Measurements from ENCODE around the gene FUS. TPM values are rescaled to one million over a fixed set of nuclear protein-coding genes. Genes with fewer than 3 reads are reported as not detected.

Gene FUS
- total and polyA plus RNA-seq, 2 of the 8 experiments (the other 6 are each of a cell fraction or from before 2014, with no cell fraction given) = 484 to 685 TPM

GRCh38 chr16:31147574-31147973 lies 32.4 kb upstream of the FUS start:
- Histone ChIP-seq H3K4me2 (ENCODE audit: insufficient read depth in 1 of 2, low read depth in 2 of 2, low read length in 2 of 2) (peak overlapping the region; percentile 57 to 77), H3K4me1 (replicated peaks in 1 of 4; ENCODE audit: control insufficient read depth in 3 of 4, insufficient read depth in 4 of 4, low read length in 3 of 4) (peaks cover 0 to 22% (median 7%) of the 10 kb centered on the region in 4 experiments; a peak in 6 of 7 replicates), H3K79me2 (ENCODE audit: control insufficient read depth in 1 of 2, insufficient read depth in 2 of 2, low read length in 2 of 2) (no peaks in the 10 kb centered on the region), H2BK120ac (replicated peaks; ENCODE audit: low read depth, low read length) (no peak overlapping the region), H3K36me3 (ENCODE audit: control insufficient read depth in 2 of 4, insufficient read depth in 4 of 4, low read length in 3 of 4) (no peaks in the 10 kb centered on the region), H2BK12ac (ENCODE audit: low read depth, low read length) (no peak overlapping the region), H4K20me1 (replicated peaks in 1 of 2; ENCODE audit: control insufficient read depth in 1 of 2, insufficient read depth in 2 of 2, low read length in 2 of 2) (no peaks in the 10 kb centered on the region), H2BK15ac (ENCODE audit: low read length) (no peak overlapping the region), H4K91ac (replicated peaks; ENCODE audit: insufficient read length, low read length) (no peak overlapping the region), H3K9ac (replicated peaks in 1 of 4; ENCODE audit: extremely low read depth in 1 of 4, low read depth in 3 of 4, low read length in 3 of 4) (no peak overlapping the region), H2BK20ac (ENCODE audit: low read length) (no peak overlapping the region), H3K79me1 (ENCODE audit: low read depth, low read length) (no peaks in the 10 kb centered on the region), H3K18ac (ENCODE audit: extremely low read depth, low read length) (no peak overlapping the region), H3K4me3 (ENCODE audit: extremely low read depth in 1 of 4, insufficient read depth in 2 of 4, low read depth in 3 of 4, low read length in 4 of 4) (peak overlapping the region in 2 of 4 experiments; percentile 42 to 59; a peak in 2 of 8 replicates), H3K56ac (replicated peaks; ENCODE audit: insufficient read length, low read depth, low read length) (no peak overlapping the region), H3K4ac (replicated peaks; ENCODE audit: insufficient read length, low read depth, low read length) (peak overlapping the region; percentile 42), H3K23me2 (ENCODE audit: low read depth, low read length) (peaks cover 10% of the 10 kb centered on the region; the same call in 1 of the 2 replicates), H2AK5ac (ENCODE audit: low read depth, low read length) (no peak overlapping the region), H2BK5ac (ENCODE audit: low read depth, low read length) (no peak overlapping the region), H3K9me3 (ENCODE audit: insufficient read depth in 2 of 2, low read depth in 1 of 2, low read length in 1 of 2) (no peaks in the 10 kb centered on the region), H3K14ac (ENCODE audit: insufficient read length) (no peak overlapping the region), H4K5ac (ENCODE audit: insufficient read length, low read depth, low read length) (no peak overlapping the region), H4K8ac (ENCODE audit: extremely low read depth, insufficient read depth, low read length) (no peak overlapping the region), H3K27me3 (replicated peaks in 1 of 4; ENCODE audit: control insufficient read depth in 3 of 4, extremely low read depth in 1 of 4, insufficient read depth in 3 of 4, low read length in 3 of 4) (peaks cover 1 to 22% (median 15%) of the 10 kb centered on the region in 4 experiments), H3K27ac (ENCODE audit: low read depth, low read length) (no peak overlapping the region), H3K23ac (ENCODE audit: insufficient read length) (no peak overlapping the region), H2AFZ (ENCODE audit: low read length) (no peak overlapping the region)
- ChIA-PET CTCF (ENCODE audit: partially characterized antibody) (interaction anchor here (0.8 to 8.1 kb wide), 2 partner anchors 11 to 49 kb away, joined by 3 to 56 read pairs; no protein-coding TSS in a partner anchor), POLR2A (ENCODE audit: partially characterized antibody) (interaction anchor here (1.6 to 34.9 kb wide), 5 partner anchors 10 to 35 kb away, joined by 5 to 713 read pairs (median 17); partner anchors contain the start of genes BCKDK, FUS, KAT8 and PRSS8)
- FAIRE-seq (no peak), DNase-seq (ENCODE audit: low read depth in 1 of 2, low spot score in 2 of 2) (no peak)
- 86% methylated on average over 3 of the region's 3 CpGs; no CpG with 5 or more reads in 1 of the 2 experiments for WGBS, 2 experiments (ENCODE audit: extremely low coverage in 1 of 2, insufficient coverage in 1 of 2, insufficient read length in 1 of 2, insufficient replicate concordance in 2 of 2, low coverage in 1 of 2, low lambda C conversion rate in 2 of 2, missing lambda C conversion rate in 1 of 2)
- TF ChIP-seq YY1 (IDR thresholded peaks at IDR 0.05; ENCODE audit: low read depth, low read length) (no peak), NRF1 (IDR thresholded peaks at IDR 0.05; ENCODE audit: low read depth, low read length) (no peak), TAF7 (optimal IDR thresholded peaks at IDR 0.05; ENCODE audit: borderline replicate concordance, low read depth, low read length) (no peak), RAD21 (IDR thresholded peaks at IDR 0.05 in 1 of 2, conservative IDR thresholded peaks at IDR 0.05 in 1 of 2; ENCODE audit: low read depth in 2 of 2, low read length in 2 of 2) (no peak), USF2 (IDR thresholded peaks at IDR 0.05; ENCODE audit: low read length) (no peak), POLR2A (IDR thresholded peaks at IDR 0.05; ENCODE audit: control extremely low read depth in 1 of 2, low read depth in 2 of 2, low read length in 2 of 2) (no peak), CTBP2 (IDR thresholded peaks at IDR 0.05; ENCODE audit: borderline replicate concordance, insufficient read depth, insufficient read length, low read length) (no peak), CHD2 (IDR thresholded peaks at IDR 0.05; ENCODE audit: low read length) (no peak), CBX5 (IDR thresholded peaks at IDR 0.05; ENCODE audit: low read depth, low read length) (no peak)
- TF ChIP-seq, protein P1, sequence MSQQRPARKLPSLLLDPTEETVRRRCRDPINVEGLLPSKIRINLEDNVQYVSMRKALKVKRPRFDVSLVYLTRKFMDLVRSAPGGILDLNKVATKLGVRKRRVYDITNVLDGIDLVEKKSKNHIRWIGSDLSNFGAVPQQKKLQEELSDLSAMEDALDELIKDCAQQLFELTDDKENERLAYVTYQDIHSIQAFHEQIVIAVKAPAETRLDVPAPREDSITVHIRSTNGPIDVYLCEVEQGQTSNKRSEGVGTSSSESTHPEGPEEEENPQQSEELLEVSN (IDR thresholded peaks at IDR 0.05) = no peak
- TF ChIP-seq, protein P2, sequence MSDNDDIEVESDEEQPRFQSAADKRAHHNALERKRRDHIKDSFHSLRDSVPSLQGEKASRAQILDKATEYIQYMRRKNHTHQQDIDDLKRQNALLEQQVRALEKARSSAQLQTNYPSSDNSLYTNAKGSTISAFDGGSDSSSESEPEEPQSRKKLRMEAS (IDR thresholded peaks at IDR 0.05) = no peak
